Right lobe of liver (tissue), 4 donors: Measurements from ENCODE around the gene AKAP14.

Experiments used
- POLR2A ChIP-seq: fragments of 450-650 bp; IDR thresholded peaks from one replicate; pipeline ENCODE4 v1.6.1; 2017; ENCODE audit warnings: antibody characterized with exemption, mild to moderate bottlenecking
- TF ChIP-seq, protein P1 (sequence below), 4 donors: fragments of 200-600 bp in 3 of 4; fragments of 450-650 bp in 1 of 4; IDR thresholded peaks; one replicate each; pipeline versions ENCODE4 v1.5.1 to v1.8.0; 2016 to 2022; ENCODE audit warnings: antibody characterized with exemption in 4 of 4, mild to moderate bottlenecking in 2 of 4
- donor health status: DM: no; HTN: no; CAD: no.
- donor health status: DM: no; HTN: no; CAD: no.
- donor health status: DM: no; HTN: yes; CAD: no.

GRCh38 chrX:119880076-119880475 is 15.6 kb upstream of the AKAP14 start:
- TF ChIP-seq, protein P1, sequence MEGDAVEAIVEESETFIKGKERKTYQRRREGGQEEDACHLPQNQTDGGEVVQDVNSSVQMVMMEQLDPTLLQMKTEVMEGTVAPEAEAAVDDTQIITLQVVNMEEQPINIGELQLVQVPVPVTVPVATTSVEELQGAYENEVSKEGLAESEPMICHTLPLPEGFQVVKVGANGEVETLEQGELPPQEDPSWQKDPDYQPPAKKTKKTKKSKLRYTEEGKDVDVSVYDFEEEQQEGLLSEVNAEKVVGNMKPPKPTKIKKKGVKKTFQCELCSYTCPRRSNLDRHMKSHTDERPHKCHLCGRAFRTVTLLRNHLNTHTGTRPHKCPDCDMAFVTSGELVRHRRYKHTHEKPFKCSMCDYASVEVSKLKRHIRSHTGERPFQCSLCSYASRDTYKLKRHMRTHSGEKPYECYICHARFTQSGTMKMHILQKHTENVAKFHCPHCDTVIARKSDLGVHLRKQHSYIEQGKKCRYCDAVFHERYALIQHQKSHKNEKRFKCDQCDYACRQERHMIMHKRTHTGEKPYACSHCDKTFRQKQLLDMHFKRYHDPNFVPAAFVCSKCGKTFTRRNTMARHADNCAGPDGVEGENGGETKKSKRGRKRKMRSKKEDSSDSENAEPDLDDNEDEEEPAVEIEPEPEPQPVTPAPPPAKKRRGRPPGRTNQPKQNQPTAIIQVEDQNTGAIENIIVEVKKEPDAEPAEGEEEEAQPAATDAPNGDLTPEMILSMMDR (IDR thresholded peaks at IDR 0.05): no peak
- no peak for TF ChIP-seq POLR2A
